DMS79 treated with DMSO at 0.1 percent for 48 hours (cell line): ENCODE measurements around the gene HIP1.
A peak's percentile ranks its signal among the peaks of the same experiment; 100 is the strongest.
"Not testable (repeated sequence)": the region's sequence is repeated elsewhere in the genome, so short reads cannot be mapped to it uniquely, and the experiment has no call there.

Source experiments
- DNase-seq: peaks from one replicate; lab custom pipeline; 2025; lab: John Stamatoyannopoulos, UW

HIP1 gene

GRCh38 chr7:75739796-75740672 is 1.3 kb upstream of the HIP1 start:
- DNase-seq, result no peak

DNA sequence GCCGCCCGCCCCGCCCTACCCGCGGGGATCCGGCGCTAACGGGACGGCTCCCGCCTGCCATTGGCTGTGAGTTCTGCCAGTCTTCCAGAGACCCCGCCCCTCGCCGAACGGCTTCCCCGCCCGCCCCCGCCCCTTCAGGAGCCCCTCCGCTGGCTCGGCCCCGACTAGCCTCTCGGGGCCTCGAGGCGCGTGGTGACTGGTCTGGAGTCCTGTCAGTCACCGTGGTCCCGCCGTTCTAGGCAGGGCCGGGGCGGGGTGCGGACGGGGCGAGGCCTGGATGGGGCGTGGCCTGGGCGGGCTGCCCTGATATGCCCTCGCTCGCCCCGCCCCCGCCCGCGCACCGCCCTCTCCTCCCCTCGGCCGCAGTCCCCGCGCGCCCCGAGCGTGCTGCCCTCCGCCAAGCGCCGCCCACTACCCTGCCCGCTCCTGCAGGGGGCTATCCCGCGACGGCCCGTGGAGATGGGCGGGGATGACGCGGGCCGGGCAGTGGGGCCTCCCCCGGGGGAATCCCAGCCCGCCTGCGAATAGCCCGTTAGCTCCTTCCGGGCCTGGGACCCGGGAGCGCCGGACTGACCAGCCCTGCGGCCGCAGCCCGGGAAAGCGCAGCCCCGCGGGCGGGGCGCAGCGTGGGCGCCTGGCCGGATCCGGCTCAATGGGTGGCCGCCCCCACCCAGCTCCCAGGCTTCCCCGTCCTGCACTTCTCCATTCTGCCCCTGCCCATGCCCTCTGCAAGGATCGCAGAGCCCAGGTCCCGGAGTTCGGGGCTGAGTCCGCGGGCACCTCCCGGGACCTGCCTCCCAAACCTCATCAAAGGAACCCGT is 444 bp upstream of the HIP1 start:
- peak; percentile 89 for DNase-seq

GRCh38 chr7:75737856-75738603 is 711 bp downstream of the HIP1 start:
- no peak for DNase-seq

- no peak for DNase-seq
These were observed 3.0 kb downstream of the HIP1 start for GRCh38 chr7:75735581-75736350.

DNA sequence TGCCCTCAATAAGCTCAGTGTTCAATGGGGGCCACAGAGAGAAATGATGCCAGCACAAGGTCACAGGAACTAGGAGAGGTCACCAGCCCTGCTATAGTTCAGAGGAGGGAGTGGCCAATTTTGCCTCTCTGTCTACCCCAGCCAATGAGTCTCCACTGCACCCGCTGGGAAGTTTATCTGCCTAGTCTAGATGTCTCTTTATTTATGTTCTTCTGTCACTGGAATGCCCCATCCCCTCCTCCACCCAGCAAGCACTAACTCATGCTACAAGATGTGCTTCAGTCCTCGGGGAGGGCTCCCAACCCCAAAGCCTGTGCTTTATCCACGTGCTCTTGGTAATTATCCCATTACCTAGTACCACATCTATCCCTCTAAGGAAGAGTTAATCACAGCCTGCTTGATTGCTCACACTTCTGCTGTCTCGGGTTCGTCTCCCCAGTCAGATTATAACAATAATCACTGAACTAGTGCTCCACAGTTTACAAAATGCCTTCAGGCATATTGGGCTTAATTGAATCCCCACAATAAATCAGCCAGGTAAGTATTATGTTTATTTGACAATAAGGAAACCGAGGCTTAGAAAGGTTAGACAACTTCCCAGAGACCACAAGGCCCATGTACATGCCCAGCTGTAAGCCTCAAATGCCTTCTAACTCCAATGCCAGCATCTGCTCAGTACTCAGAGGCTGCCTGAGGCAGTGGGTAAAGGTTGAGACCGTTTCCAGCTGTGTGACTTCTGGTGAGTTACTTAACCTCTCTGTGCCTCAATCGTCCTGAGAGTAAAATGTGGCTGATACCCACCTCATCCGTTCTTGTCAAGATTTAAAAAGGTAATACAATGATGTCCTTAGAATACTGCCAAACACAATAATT is 3.9 kb downstream of the HIP1 start:
- no peak for DNase-seq

DNA sequence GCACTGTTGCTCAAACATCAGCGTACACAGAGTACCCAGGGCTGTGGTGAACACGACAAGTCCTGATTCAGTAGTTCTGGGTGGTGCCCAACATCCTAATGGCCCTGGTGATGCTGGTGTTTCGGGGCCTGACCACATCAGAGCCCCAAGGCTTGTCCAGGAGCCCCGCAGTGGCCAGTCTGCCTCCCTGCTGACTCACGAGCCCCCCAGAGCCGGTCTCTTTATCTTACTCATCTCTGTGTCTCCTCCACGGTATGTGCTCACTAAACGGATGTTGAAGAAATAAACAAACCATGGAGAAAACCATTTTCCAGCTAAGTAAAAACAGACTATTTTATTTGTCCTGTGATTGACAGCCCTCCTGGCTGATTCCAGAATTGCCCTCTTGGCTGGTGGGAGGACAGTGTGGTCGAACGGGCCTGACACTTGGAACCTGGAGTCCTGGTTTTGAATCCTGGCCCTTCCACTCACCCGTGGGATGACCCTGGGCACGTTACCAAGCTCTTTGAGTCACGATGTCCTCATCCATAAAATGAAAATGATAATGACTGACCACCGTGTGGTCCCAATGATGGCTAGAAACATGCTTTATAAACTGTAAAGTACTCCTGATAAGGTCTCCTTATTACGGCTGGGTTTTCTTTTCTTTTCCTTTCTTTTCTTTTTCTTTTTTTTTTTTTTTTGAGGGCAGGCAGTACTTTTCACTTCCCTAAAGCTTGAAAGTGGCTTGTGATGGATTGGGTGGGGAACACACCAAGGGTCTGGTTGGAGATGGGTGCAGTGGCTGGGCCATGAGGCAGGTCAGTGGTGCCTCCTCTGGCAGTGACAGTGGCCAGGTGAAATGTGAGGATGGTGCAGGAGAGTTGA is 5.7 kb downstream of the HIP1 start:
- DNase-seq, result no peak

DNA sequence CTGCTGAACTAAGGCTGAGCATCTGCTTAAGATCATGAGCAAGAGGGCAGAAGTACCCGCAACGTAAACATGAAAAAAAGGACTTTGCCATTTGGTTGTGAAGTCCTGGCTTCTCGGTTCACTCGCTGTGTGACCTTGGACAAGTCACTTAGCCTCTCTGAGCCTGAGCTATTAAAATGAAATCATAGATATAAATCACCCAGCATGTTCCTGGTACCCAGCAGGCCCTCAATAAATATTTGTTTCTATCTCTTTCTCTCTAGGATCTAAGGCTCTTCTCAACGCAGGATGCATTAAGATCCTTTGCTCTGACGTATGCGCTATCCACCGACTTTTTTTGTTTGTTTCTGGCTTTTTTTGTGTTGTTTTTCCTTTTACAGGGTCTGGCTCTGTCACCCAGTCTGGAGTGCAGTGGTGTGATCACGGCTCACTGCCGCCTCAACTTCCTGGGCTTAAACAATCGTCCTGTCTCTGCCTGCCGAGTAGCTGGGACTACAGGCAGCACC is 6.7 kb downstream of the HIP1 start:
- no peak for DNase-seq

DNA sequence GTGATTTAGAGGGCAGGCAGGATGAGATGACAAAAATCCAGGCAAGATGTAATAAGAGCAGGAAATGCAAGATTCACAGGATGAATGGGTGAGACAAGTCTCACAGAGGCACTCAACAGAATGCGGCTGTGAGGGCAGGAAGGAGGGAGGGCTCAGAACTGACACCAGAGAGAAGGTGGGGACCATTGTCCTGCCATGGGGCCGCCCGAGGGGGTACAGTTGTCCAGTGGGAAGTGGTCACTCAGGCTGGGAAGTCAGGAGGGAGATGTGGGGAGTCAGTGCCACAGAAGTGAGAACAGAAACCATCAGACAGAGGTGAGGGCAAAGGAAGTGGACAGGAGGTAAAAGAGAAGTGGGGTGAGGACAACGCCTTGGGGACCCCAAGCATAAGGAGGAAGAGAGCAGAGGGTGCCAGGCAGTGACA is 8.9 kb downstream of the HIP1 start:
- DNase-seq, result no peak

GRCh38 chr7:75727881-75728593 is 10.7 kb downstream of the HIP1 start:
- peak; percentile 90 for DNase-seq

DNA sequence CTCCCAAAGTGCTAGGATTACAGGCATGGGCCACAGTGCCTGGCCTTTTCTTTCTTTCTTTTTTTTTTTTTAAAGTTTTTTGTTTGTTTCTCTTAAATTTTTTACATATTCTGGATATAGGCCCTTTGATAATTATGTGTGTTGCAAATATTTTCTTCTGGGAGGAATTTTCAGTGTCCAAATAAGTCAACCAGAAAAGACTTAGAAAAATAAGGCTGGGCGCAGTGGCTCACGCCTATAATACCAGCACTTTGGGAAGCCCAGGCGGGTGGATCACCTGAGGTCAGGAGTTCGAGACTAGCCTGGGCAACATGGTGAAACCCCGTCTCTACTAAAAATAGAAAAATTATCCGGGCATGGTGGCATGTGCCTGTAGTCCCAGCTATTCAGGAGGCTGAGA is 11.4 kb downstream of the HIP1 start:
- not testable (repeated sequence) for DNase-seq

DNA sequence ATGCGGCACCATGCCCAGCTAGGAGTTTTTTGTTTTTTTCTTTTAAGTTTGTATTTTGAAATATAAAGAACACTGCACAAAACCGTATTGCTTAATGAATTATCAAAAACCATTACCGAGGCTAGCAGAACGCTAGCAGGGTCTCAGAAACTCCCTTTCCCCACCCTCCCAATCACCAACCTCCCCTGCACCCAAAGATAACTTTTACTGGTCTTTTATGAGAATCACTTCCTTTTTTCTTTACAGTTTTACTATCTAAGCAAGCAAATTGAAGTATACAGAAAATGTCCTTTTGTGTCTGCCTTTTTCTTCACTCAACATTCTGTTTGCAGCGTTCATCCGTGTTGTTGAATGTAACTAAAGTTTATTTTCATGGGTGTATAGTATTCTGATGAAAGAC is 13.4 kb downstream of the HIP1 start:
- DNase-seq, result no peak

DNA sequence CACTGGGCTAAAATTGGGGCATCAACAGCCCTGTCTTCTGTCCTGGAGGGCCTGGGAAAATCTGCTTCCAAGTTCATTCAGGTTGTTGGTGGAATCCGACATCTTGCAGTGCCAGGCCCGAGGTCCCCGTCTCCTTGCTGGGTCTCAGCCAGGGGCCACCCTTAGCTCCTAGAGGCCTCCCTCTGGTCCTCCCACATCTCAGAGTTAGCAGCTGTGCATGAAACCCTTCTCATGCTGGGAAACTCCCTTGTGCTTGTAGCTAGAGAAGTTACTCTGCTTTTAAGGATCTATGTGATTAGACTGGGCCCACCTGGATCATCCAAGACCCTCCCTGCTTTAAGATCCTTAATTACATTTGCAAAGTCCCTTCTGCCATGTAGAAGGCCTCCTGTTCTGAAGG is 15.3 kb downstream of the HIP1 start:
- DNase-seq, result no peak

GRCh38 chr7:75722373-75722772 is 16.4 kb downstream of the HIP1 start:
- no peak for DNase-seq

DNA sequence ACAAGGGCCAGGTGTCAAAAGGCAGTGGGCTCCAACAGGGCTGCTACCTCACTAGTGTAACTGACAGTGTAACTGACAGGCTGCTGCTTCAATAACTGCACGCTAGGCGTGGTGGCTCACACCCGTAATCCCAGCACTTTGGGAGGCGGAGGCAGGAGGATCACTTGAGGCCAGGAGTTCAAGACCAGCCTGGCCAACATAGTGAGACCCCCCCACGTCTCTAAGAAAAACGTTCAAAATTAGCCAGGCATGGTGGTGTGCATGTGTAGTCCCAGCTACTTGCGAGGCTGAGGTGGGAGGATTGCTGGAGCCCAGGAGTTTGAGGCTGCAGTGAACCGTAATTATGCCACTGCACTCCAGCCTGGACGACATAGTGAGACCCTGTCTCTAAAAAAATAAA is 16.8 kb downstream of the HIP1 start:
- not testable (repeated sequence) for DNase-seq

- DNase-seq, result no peak
These were observed 17.3 kb downstream of the HIP1 start for GRCh38 chr7:75721426-75721825.

DNA sequence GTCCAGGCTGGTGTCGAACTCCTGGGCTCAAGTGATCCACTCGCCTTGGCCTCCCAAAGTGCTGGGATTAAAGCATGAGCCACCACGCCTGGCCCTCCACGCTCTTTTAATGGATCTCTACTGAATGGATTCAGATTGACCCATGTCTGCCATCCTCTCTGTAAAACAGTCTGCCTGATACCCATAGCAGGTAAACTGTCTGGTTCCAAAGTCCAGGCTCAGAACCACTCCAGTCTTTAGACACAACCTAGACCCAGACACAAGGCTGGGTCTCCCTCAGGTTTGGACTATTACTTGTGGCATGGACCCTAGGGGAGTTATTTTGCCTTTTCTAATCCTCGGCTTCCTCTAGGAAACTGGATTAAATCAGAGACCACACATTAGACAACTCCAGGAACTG is 19.1 kb downstream of the HIP1 start:
- no peak for DNase-seq

GRCh38 chr7:75718390-75719031 is 20.2 kb downstream of the HIP1 start:
- DNase-seq, result no peak

GRCh38 chr7:75717746-75718145 is 21.0 kb downstream of the HIP1 start:
- not testable (repeated sequence) for DNase-seq
